MG63 (cell line): Measurements from ENCODE around the gene ZGLP1. TPM values are rescaled to one million over a fixed set of nuclear protein-coding genes. Genes with fewer than 3 reads are reported as not detected.

Experiments
- DNase-seq: peaks from one replicate; pipeline ENCODE4 v3.0.0-alpha.2; 2020
- H3K27me3 ChIP-seq: fragments of 250-450 bp; sonication (Bioruptor Pico); 2 replicates; pipeline ENCODE4 v1.5.1; 2020; ENCODE audit warnings: mild to moderate bottlenecking, moderate library complexity
- H3K36me3 ChIP-seq: fragments of 250-450 bp; sonication (Bioruptor Pico); 2 replicates; pipeline ENCODE4 v1.5.1; 2020; ENCODE audit warnings: mild to moderate bottlenecking, moderate library complexity
- H3K4me3 ChIP-seq: fragments of 250-450 bp; sonication (Bioruptor Pico); 2 replicates; pipeline ENCODE4 v1.5.1; 2020; ENCODE audit warnings: mild to moderate bottlenecking, moderate library complexity
- H3K9me3 ChIP-seq: fragments of 250-450 bp; sonication (Bioruptor Pico); 2 replicates; pipeline ENCODE4 v1.5.1; 2020; ENCODE audit warnings: mild to moderate bottlenecking, moderate library complexity
- total RNA-seq: library from RNA; depleted of rRNA; stranded (reverse); fragments of >200 nt; shearing (Covaris generic); gene quantifications from 2 replicates; pipeline ENCODE4 v1.2.3, GENCODE V29; 2014; ENCODE audit warnings: low replicate concordance

The ZGLP1 gene
- total RNA-seq, 1 experiment from 2014 or later = 0.43 TPM

- Histone ChIP-seq H3K9me3 (no peaks in the 10 kb centered on the region), H3K27me3 (no peaks in the 10 kb centered on the region), H3K4me3 (peak overlapping the region; percentile 75), H3K36me3 (peaks cover 56% of the 10 kb centered on the region)
- DNase-seq = no peak
These were observed 6.8 kb upstream of the ZGLP1 start for GRCh38 chr19:10316229-10317044.

DNA sequence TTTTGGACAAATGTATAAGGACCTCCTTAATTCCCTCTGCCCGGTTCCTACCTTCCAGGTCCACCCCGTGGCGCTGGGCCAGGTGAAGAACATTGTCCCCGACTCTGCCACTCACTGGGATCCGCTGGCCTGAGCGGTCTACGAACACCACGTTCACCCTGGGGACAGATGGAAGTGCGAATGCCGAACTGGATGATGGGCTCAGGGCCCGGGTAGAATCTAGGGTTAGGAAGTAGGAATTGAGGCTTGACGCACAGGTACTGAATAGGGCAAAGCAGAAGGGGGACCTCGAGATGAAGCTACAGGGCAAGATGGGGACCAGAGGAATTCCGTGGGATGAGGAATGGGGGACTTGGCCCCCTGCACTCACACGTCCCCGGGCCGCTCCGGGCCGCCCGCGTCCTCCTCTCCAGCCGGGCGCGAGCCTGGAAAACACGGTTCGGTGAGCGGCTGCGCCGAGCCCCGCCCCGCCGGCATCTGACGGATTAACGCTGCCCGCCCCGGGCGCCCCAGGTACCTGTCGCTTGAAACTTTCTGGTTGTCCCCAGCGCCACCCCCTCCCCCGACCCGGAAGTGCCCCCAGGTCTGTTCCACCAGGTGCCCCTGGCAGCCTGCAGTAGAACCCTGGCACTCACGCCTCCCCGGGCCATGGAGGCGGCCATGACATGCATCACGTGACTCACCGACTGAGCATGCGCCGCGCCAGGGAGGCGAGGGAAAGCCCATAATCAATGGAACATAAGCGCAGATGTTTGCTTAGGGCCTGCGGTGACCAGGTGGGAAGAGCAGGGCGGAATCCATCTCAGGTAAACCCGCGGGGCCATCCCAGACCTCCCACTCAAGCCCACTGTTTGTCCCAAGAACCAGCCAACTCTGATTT lies 6.0 kb upstream of the ZGLP1 start, which contains the start of gene FDX2:
FDX2 (minus strand) TSS at position 681 of the 880 bp plus-strand sequence; CDS start at position 662, 19 bp downstream.
- peak; percentile 91 for DNase-seq

GRCh38 chr19:10306327-10306726 lies 3.3 kb downstream of the ZGLP1 start:
- no peaks in the 10 kb centered on the region for H3K9me3 ChIP-seq
- no peak overlapping the region for H3K4me3 ChIP-seq
- no peaks in the 10 kb centered on the region; the same call in 1 of the 2 replicates for H3K27me3 ChIP-seq
- peaks cover 9% of the 10 kb centered on the region for H3K36me3 ChIP-seq
- no peak for DNase-seq

More for the DNA sequence above, 6.0 kb upstream of the ZGLP1 start, which contains the start of gene FDX2:
- Histone ChIP-seq H3K27me3 (no peaks in the 10 kb centered on the region), H3K4me3 (peak within 1 kb of the TSS; percentile 75), H3K9me3 (no peaks in the 10 kb centered on the region), H3K36me3 (peaks cover 52% of the 10 kb centered on the region)

DNA sequence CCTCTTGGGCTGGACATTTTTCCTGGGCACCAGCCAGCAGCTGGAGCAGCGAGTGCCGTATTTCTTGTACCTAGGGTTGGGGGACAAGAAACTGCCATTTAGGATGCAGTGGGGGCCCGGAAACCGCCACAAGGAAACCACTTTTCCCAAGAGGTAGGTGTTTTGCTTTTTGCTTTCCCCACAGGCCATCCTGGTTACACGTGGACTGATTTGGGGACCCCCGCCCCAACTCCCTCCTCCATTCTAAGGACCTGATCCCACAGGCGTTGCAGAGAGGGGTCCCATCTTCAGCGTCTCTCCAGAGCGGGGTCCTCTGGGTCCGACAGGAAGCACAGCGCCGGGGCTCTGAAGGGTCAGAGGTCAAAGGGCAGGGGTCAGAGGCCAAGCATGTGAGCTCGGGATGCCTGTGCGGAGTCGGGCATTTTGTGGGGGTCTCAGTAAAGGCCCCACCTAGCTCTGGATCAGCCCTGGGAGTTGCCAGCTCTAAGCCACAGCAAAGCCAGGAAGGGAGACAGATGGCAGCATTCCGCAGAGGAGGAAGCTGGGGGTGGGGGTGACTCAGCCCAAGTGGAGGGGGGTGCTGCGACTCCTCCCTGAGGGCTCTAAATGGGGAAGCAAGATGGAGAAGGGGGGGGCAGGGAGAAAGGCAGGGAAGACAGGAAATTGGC lies 4.3 kb downstream of the ZGLP1 start:
- no peaks in the 10 kb centered on the region for H3K9me3 ChIP-seq
- peaks cover 4% of the 10 kb centered on the region for H3K36me3 ChIP-seq
- no peak overlapping the region for H3K4me3 ChIP-seq
- peak; percentile 72 for DNase-seq
- H3K27me3 ChIP-seq = no peaks in the 10 kb centered on the region; the same call in none of the 2 replicates

DNA sequence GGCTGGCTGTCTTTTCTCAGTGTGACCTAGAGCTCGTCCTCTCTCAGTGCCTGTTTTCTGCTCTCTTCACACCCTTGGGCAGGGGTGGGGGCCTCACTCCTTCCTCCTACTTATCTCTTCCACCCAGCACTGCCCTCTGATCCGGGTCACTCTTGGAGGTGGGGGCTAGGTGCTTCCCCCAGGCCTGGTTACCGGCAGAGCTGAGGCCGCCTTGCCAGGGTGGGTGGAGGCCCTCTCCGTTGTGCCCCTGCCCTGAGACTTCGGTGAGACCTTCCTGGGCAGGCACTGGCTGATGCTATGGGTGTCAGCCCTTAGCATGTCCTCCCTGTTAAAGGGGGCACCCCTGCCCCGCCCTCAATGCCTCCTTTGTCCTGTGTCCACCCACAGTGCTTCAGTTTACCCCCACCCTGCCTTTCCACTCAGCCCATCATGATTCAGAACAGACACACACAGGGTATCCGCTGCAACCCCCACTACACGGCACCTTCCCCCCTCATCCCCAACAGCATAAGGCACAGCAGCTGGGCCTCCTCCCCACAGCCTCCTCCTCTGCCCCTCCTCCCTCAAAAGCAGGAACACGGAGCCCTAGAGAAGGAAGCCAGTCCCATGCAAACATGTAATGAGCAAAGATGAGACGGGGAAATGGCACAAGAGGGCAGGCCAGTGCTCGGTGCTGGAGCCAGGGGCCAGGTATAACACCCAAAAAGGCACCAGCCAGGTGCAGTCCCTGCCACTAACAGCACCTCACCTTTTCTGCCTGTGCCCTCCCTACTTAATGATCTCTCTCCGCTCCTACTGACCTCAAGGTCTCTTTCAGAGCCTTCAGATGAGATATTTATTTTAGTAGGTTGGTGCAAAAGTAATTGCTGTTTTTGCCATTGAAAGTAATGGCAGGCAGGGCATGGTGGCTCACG lies 9.8 kb downstream of the ZGLP1 start:
- H3K27me3 ChIP-seq = peaks cover 12% of the 10 kb centered on the region
- H3K9me3 ChIP-seq = no peaks in the 10 kb centered on the region

DNA sequence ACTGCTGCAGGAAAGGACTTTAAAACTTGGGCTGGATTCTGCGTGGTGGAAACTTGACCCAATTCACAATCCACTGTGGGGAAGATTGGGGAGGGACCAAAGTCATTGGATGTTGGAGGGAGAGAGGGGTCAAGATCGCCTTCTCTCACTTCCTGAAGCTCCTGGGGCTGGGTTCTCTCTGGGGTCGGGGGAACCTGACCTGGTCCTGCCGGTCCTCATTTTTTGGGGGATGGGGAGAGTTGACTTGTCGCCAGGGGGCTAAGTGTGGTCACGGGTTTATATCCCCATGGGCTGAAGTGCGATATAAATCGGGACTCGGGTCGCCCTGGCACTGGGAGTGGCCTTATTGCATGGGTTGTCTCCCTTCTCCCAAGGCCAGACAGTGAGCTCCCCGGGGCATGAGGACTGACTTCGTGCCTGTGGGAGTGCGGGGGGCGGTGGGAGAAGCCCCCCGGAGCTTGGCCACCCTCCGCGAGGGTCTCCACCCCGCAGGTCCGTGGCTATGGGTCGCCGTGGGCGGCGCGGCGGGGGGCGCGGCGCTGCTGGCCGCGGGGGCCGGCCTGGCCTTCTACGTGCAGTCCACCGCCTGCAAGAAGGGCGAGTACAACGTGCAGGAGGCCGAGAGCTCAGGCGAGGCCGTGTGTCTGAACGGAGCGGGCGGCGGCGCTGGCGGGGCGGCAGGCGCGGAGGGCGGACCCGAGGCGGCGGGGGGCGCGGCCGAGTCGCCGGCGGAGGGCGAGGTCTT lies 13.6 kb downstream of the ZGLP1 start:
- H3K27me3 ChIP-seq = peaks cover 50% of the 10 kb centered on the region
- H3K4me3 ChIP-seq = no peak overlapping the region
- H3K9me3 ChIP-seq = no peaks in the 10 kb centered on the region
- no peaks in the 10 kb centered on the region for H3K36me3 ChIP-seq
- no peak for DNase-seq

More for the DNA sequence above, 9.8 kb downstream of the ZGLP1 start:
- H3K36me3 ChIP-seq = no peaks in the 10 kb centered on the region
- no peak overlapping the region for H3K4me3 ChIP-seq
- DNase-seq = no peak

DNA sequence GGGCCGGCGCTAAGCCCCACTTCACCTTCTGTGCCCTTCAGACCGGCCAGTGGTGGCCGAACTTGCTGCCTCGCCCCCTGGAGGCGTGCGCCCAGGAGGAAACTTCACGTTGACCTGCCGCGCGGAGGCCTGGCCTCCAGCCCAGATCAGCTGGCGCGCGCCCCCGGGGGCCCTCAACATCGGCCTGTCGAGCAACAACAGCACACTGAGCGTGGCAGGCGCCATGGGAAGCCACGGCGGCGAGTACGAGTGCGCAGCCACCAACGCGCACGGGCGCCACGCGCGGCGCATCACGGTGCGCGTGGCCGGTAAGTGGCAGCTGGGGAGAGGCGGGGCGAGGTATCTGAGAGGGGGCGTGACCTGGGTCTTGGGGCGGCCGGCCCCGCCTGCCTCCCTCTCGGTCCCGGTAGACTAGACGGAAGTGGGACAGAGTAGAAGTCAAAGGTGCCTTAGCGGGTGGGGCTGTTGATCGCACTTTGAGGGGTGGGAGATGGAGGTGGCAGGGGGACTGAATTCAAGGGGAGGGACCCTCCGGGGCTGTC lies 14.2 kb downstream of the ZGLP1 start:
- Histone ChIP-seq H3K9me3 (no peaks in the 10 kb centered on the region), H3K4me3 (no peak overlapping the region), H3K27me3 (peaks cover 56% of the 10 kb centered on the region), H3K36me3 (no peaks in the 10 kb centered on the region)
- DNase-seq = no peak

DNA sequence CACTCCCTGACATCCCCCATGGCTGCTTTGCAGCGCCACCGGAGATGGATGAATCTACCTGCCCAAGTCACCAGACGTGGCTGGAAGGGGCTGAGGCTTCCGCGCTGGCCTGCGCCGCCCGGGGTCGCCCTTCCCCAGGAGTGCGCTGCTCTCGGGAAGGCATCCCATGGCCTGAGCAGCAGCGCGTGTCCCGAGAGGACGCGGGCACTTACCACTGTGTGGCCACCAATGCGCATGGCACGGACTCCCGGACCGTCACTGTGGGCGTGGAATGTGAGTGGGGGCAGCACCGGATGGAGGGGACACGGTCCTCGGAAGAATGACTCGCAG lies 15.3 kb downstream of the ZGLP1 start:
- Histone ChIP-seq H3K27me3 (peaks cover 67% of the 10 kb centered on the region), H3K36me3 (no peaks in the 10 kb centered on the region), H3K4me3 (no peak overlapping the region), H3K9me3 (peaks cover under 1% of the 10 kb centered on the region; the same call in 1 of the 2 replicates)
- DNase-seq = no peak

DNA sequence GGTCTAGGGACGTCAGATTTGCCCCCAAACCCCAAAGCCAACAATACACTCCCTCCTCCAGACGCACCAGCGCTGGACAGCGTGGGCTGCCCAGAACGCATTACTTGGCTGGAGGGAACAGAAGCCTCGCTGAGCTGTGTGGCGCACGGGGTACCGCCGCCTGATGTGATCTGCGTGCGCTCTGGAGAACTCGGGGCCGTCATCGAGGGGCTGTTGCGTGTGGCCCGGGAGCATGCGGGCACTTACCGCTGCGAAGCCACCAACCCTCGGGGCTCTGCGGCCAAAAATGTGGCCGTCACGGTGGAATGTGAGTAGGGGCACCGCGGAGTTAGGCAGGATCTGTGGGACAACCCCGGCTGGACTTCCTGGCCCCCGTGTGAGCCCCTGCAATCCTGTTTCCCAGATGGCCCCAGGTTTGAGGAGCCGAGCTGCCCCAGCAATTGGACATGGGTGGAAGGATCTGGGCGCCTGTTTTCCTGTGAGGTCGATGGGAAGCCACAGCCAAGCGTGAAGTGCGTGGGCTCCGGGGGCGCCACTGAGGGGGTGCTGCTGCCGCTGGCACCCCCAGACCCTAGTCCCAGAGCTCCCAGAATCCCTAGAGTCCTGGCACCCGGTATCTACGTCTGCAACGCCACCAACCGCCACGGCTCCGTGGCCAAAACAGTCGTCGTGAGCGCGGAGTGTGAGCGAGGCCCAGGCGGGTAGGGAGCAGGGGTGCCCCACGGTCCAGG lies 15.8 kb downstream of the ZGLP1 start:
- H3K9me3 ChIP-seq = peaks cover 3% of the 10 kb centered on the region; the same call in 1 of the 2 replicates
- H3K36me3 ChIP-seq = no peaks in the 10 kb centered on the region
- H3K27me3 ChIP-seq = peaks cover 72% of the 10 kb centered on the region
- DNase-seq = no peak
- no peak overlapping the region for H3K4me3 ChIP-seq

GRCh38 chr19:10292789-10293636 lies 16.6 kb downstream of the ZGLP1 start:
- no peaks in the 10 kb centered on the region for H3K36me3 ChIP-seq
- peak overlapping the region; percentile 32 for H3K4me3 ChIP-seq
- DNase-seq = no peak
- peaks cover 73% of the 10 kb centered on the region for H3K27me3 ChIP-seq
- H3K9me3 ChIP-seq = peaks cover 3% of the 10 kb centered on the region; the same call in 1 of the 2 replicates

DNA sequence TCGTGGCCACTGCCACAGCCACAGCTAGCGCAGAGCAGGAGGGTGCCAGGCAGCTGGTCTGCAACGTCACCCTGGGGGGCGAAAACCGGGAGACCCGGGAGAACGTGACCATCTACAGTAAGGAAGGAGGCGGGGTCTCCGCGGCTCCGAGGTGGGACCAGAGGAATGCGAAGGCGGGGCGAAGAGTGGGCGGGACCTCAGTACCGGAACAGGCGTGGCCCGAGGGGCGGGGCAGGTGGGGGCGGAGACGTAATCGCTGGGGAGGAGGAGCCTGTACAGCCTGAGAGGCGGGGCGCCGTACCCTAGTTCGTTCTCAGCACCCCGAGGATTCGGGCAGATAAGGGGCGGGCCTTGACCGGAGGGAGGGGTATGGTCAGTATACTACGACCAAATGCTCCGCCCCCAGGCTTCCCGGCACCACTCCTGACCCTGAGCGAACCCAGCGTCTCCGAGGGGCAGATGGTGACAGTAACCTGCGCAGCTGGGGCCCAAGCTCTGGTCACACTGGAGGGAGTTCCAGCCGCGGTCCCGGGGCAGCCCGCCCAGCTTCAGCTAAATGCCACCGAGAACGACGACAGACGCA lies 17.3 kb downstream of the ZGLP1 start:
- Histone ChIP-seq H3K4me3 (peak overlapping the region; percentile 32), H3K36me3 (no peaks in the 10 kb centered on the region), H3K27me3 (peaks cover 73% of the 10 kb centered on the region)

DNA sequence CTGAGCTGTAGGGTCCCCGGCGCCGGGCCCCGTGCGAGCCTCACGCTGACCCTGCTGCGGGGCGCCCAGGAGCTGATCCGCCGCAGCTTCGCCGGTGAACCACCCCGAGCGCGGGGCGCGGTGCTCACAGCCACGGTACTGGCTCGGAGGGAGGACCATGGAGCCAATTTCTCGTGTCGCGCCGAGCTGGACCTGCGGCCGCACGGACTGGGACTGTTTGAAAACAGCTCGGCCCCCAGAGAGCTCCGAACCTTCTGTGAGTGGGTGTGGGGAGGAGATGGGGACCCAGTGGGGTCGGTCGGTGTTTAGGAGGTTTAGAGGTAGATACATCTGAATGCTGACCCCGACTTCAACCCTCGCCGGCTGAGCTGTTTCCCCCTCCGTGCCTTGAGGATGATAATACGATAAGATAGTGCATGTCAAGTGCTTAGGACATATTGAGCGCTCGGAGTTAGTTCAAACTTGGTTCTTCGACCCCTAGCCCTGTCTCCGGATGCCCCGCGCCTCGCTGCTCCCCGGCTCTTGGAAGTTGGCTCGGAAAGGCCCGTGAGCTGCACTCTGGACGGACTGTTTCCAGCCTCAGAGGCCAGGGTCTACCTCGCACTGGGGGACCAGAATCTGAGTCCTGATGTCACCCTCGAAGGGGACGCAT lies 17.9 kb downstream of the ZGLP1 start:
- Histone ChIP-seq H3K4me3 (peak overlapping the region; percentile 32), H3K27me3 (peaks cover 73% of the 10 kb centered on the region), H3K36me3 (no peaks in the 10 kb centered on the region), H3K9me3 (peaks cover 3% of the 10 kb centered on the region; the same call in 1 of the 2 replicates)
- no peak for DNase-seq

More for the DNA sequence above, 17.3 kb downstream of the ZGLP1 start:
- H3K9me3 ChIP-seq = peaks cover 3% of the 10 kb centered on the region; the same call in 1 of the 2 replicates
- DNase-seq = peak; percentile 78
